ENCODE results near the gene SBF1.

DNA sequence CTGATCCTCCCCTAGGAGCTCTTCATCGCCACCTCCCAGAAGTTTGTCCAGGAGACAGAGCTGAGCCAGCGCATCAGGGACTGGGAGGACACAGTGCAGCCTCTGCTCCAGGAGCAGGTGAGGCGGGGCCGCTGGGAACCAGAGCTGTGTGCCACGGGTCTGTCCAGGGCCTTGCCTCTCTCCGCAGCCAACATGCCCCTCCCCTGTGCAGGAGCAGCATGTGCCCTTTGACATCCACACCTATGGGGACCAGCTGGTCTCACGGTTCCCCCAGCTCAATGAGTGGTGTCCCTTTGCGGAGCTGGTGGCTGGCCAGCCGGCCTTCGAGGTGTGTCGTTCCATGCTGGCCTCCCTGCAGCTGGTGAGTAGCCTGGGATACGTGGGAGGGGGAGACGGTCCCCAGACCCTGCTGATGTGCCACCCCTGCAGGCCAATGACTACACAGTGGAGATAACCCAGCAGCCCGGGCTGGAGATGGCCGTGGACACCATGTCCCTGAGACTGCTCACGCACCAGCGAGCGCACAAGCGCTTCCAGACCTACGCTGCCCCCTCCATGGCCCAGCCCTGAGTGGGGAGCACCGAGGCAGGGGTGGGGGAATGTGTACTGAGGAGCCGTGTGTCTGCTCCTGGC, 48.1 kb upstream of the SBF1 start:
- no peak for TF ChIP-seq CTCF (IDR thresholded peaks at IDR 0.05; ENCODE audit: poor library complexity, severe bottlenecking)
- TF ChIP-seq TAF1 (IDR thresholded peaks at IDR 0.05; ENCODE audit: low read depth): no peak
- TF ChIP-seq MXI1 (conservative IDR thresholded peaks at IDR 0.05; ENCODE audit: poor library complexity, severe bottlenecking): no peak
- no peak for TF ChIP-seq EZH2 (IDR thresholded peaks at IDR 0.05; ENCODE audit: borderline replicate concordance, insufficient read depth, low read length, poor library complexity, severe bottlenecking)
- no peak for TF ChIP-seq REST (IDR thresholded peaks at IDR 0.05; ENCODE audit: borderline replicate concordance)
